ENCODE data around the gene PFKM. TPM values are rescaled to one million over a fixed set of nuclear protein-coding genes. Genes with fewer than 3 reads are reported as not detected.

PFKM gene
- total RNA-seq, 1 experiment from 2014 or later: 92.4 TPM

DNA sequence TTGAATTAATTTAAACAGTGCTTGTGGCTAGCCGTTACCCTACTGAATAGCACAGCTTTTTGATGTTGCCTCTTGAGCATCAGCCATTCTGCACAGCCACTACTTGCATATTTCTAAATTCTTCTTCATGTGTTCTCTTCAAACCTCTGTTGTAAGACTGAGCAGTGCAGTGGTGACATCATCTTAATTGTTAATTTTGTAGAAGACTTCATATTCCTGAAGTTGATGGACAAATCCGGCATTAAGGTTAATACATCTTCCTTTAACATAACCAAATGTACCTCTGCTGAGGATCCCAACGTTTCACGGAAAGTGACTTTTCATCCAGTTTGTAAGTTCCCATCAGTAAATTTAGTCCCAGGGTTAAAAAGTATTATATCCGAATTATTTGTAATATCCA lies 38.9 kb upstream of the PFKM start:
- TF ChIP-seq, protein P1, sequence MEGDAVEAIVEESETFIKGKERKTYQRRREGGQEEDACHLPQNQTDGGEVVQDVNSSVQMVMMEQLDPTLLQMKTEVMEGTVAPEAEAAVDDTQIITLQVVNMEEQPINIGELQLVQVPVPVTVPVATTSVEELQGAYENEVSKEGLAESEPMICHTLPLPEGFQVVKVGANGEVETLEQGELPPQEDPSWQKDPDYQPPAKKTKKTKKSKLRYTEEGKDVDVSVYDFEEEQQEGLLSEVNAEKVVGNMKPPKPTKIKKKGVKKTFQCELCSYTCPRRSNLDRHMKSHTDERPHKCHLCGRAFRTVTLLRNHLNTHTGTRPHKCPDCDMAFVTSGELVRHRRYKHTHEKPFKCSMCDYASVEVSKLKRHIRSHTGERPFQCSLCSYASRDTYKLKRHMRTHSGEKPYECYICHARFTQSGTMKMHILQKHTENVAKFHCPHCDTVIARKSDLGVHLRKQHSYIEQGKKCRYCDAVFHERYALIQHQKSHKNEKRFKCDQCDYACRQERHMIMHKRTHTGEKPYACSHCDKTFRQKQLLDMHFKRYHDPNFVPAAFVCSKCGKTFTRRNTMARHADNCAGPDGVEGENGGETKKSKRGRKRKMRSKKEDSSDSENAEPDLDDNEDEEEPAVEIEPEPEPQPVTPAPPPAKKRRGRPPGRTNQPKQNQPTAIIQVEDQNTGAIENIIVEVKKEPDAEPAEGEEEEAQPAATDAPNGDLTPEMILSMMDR (conservative IDR thresholded peaks at IDR 0.05): no peak
- no peaks in the 10 kb centered on the region for H3K79me1 ChIP-seq (ENCODE audit: insufficient read depth, low read depth, low read length, poor library complexity, severe bottlenecking)
- Mint-ChIP-seq H3K4me1 (no peaks in the 10 kb centered on the region), H3K27ac (no peak overlapping the region), H3K27me3 (ENCODE audit: low read depth) (no peaks in the 10 kb centered on the region), H3K4me3 (no peak overlapping the region), H3K9me3 (no peaks in the 10 kb centered on the region), H3K36me3 (ENCODE audit: insufficient read depth in 1 of 3, low read depth in 3 of 3) (peaks cover 13 to 47% (median 34%) of the 10 kb centered on the region in 3 experiments)
- H3K79me2 ChIP-seq (ENCODE audit: insufficient read depth, low read length): no peaks in the 10 kb centered on the region
- H3K18ac ChIP-seq (ENCODE audit: insufficient read length, low read depth, low read length): no peak overlapping the region
- no peaks in the 10 kb centered on the region for H3K9me3 ChIP-seq (ENCODE audit: control insufficient read depth, low read depth, low read length)
- H3K56ac ChIP-seq (ENCODE audit: insufficient read length, low read depth, low read length): no peak overlapping the region
- H3K23me2 ChIP-seq (ENCODE audit: insufficient read length, low read depth, low read length, poor library complexity, severe bottlenecking): no peaks in the 10 kb centered on the region
- H4K91ac ChIP-seq (ENCODE audit: insufficient read length, low read depth, low read length): no peak overlapping the region
- H2BK5ac ChIP-seq (ENCODE audit: insufficient read length, low read length): no peak overlapping the region
- H3K9ac ChIP-seq (ENCODE audit: extremely low read depth, insufficient read length, low read length): no peak overlapping the region
- no peak overlapping the region for H2AK5ac ChIP-seq (ENCODE audit: insufficient read length, low read length)
- no peaks in the 10 kb centered on the region for H3K27me3 ChIP-seq (ENCODE audit: insufficient read depth, low read length)
- H2BK15ac ChIP-seq (ENCODE audit: low read depth, low read length): no peak overlapping the region
- no peak overlapping the region for H2BK12ac ChIP-seq (ENCODE audit: insufficient read length, low read depth, low read length)
- H3K23ac ChIP-seq (ENCODE audit: insufficient read length, low read depth, low read length): no peak overlapping the region
- no CpG with 5 or more reads among the region's 5 CpGs for WGBS (ENCODE audit: extremely low coverage, insufficient read length, low lambda C conversion rate)
- H2AFZ ChIP-seq (ENCODE audit: low read length): no peak overlapping the region
- H4K5ac ChIP-seq (ENCODE audit: insufficient read length, low read depth, low read length): no peak overlapping the region
- no peak overlapping the region for H4K8ac ChIP-seq (replicated peaks; ENCODE audit: insufficient read length, low read depth, low read length)
- no peak overlapping the region for H3K4me2 ChIP-seq (ENCODE audit: insufficient read depth, insufficient read length, low read length)
- H4K20me1 ChIP-seq (ENCODE audit: control insufficient read depth, insufficient read depth, insufficient read length): no peaks in the 10 kb centered on the region
- no peak overlapping the region for H3T11ph ChIP-seq (ENCODE audit: low read length)
- H2BK20ac ChIP-seq (ENCODE audit: low read depth, low read length, poor library complexity, severe bottlenecking): no peak overlapping the region
- H3K27ac ChIP-seq (ENCODE audit: insufficient read length, low read depth, low read length): no peak overlapping the region
- H2BK120ac ChIP-seq (ENCODE audit: low read depth, low read length, poor library complexity, severe bottlenecking): no peak overlapping the region
- no peak for DNase-seq
- no peak overlapping the region for H3K14ac ChIP-seq (ENCODE audit: insufficient read depth, low read length)
- H3K4ac ChIP-seq (ENCODE audit: low read depth, low read length): no peak overlapping the region
- H3K4me1 ChIP-seq (ENCODE audit: insufficient read depth, low read length): no peaks in the 10 kb centered on the region
